22Rv1 (cell line): ENCODE data around the gene CPZ.
"Not testable (repeated sequence)": the region's sequence is repeated elsewhere in the genome, so short reads cannot be mapped to it uniquely, and the experiment has no call there.

Experiments
- H3K27ac ChIP-seq: fragments of 450-650 bp; 2 replicates; pipeline ENCODE4 v1.5.1; 2017
- ZFX ChIP-seq: fragments of 450-650 bp; IDR thresholded peaks from 2 replicates; pipeline ENCODE4 v1.6.1; 2017; ENCODE audit warnings: antibody characterized with exemption, borderline replicate concordance
- TF ChIP-seq, protein P1 (sequence below): fragments of 450-650 bp; IDR thresholded peaks from 2 replicates; pipeline ENCODE4 v1.5.1; 2017; ENCODE audit warnings: mild to moderate bottlenecking

Gene CPZ

DNA sequence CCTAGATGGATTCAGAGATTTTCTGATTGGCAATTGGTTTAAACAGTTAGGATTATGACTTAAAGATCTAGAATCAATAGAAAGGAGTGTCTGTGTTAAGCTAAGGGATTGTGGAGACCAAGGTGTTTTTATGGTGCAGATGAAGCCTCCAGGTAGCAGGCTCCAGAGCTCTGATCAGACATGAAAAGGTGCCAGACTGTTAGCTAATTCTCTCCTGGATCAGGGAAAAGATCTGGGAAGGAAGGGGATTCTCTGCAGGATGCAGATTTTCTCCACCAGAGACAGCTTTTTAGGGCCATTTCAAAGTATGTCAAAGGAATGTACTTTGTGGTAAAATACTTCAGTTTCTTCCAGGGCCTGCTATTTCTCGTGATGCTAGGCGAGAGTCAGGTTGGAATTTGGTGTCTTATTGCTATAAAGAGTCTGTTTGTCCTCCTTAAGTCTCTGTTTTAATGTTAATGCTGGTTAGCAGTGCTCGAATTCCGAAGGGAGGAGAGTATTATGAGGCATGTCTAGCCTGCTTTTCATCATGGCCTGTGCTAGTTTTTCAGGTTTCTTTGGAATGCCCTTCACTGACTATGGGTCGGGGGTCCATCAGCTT is 24.4 kb upstream of the CPZ start:
- TF ChIP-seq, protein P1, sequence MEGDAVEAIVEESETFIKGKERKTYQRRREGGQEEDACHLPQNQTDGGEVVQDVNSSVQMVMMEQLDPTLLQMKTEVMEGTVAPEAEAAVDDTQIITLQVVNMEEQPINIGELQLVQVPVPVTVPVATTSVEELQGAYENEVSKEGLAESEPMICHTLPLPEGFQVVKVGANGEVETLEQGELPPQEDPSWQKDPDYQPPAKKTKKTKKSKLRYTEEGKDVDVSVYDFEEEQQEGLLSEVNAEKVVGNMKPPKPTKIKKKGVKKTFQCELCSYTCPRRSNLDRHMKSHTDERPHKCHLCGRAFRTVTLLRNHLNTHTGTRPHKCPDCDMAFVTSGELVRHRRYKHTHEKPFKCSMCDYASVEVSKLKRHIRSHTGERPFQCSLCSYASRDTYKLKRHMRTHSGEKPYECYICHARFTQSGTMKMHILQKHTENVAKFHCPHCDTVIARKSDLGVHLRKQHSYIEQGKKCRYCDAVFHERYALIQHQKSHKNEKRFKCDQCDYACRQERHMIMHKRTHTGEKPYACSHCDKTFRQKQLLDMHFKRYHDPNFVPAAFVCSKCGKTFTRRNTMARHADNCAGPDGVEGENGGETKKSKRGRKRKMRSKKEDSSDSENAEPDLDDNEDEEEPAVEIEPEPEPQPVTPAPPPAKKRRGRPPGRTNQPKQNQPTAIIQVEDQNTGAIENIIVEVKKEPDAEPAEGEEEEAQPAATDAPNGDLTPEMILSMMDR, result no peak
- TF ChIP-seq ZFX, result no peak
- H3K27ac ChIP-seq, result no peak overlapping the region

- H3K27ac ChIP-seq, result no peak overlapping the region
- TF ChIP-seq, protein P1, result no peak
- TF ChIP-seq ZFX, result no peak
These were observed 22.4 kb upstream of the CPZ start for GRCh38 chr4:8570201-8570600.

DNA sequence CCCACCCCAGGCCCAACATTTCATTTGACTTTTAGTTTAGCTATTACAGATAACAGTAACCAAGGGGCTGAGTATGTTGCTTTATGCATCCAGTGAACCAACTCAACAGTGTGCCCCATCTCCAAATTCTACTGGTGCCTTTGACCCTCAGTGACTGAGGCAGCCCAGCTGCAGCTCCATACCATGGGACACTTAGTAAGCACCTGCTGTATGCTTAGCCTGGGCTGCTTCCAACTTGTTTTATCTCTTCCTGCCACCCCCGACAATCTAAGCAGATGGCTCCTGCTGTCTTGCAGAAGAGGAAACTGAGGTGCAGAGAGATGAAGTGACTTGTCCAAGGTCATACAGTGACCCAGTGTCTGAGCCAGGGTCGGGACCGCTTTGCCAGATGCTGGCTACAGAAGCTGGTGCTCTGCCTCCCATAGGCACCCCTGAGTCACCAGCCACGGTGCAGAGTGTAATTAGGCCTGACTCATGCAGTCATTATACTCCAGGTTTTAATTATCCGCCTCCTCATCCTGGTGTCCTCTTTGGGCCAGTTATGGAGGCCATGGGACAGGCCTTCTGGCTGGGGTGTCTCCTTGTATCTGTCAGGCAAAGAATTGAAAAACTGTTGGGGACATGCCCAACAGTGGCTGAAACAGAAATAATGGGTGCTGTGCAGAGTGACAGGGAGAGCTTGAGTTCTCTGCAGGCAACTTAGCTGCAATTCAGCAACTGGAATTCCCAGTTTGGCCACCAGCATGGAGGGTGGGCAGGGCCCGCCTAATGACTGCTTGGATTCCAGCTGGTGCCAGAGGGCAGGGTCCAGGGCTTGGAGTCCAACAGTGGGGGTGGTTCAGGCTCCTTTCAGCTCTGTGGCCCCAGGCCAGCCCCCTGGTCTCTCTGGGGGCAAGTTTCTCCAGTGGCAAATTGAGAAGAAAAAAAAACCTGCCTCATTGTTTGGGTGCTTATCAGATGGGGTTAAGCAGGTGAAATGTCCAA is 20.6 kb upstream of the CPZ start:
- TF ChIP-seq, protein P1, result no peak
- no peak for TF ChIP-seq ZFX
- H3K27ac ChIP-seq, result no peak overlapping the region

- no peak overlapping the region for H3K27ac ChIP-seq
- TF ChIP-seq ZFX, result no peak
These were observed 19.3 kb upstream of the CPZ start for GRCh38 chr4:8573266-8573665.

- TF ChIP-seq, protein P1, result no peak
- no peak for TF ChIP-seq ZFX
- H3K27ac ChIP-seq, result no peak overlapping the region
These were observed 17.7 kb upstream of the CPZ start for GRCh38 chr4:8574796-8575370.

DNA sequence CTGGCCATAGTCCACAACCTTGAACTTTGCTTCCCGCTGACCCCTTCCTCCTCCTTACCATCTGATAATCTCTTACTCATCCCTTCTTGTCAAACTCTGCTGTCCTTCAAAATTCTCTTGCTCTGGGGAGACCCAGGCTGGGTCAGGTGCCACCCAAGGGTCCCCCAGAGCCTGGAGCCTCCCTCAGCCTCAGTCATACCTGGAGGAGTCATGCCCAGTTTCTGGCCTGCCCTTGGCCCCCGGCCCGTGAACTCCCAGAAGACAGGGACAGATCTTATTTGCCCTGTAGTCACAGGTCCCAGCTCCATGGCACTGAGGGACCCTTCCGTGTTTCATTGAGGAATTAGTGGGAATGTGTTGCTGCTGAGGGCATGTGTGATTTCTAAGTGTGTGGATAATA is 17.1 kb upstream of the CPZ start:
- TF ChIP-seq ZFX, result no peak
- TF ChIP-seq, protein P1, result no peak
- H3K27ac ChIP-seq, result no peak overlapping the region

- H3K27ac ChIP-seq, result not testable (repeated sequence)
These were observed 16.0 kb upstream of the CPZ start for GRCh38 chr4:8576591-8576990.

GRCh38 chr4:8577046-8577445 is 15.5 kb upstream of the CPZ start:
- no peak for TF ChIP-seq ZFX
- TF ChIP-seq, protein P1, result no peak
- no peak overlapping the region for H3K27ac ChIP-seq
